HEK293 (cell line): ENCODE results near the gene ZNF350.

ENCODE experiments used
- CTCF ChIA-PET: fragments of 350-600 bp; formaldehyde crosslinking; extraction: SDS; loops from one replicate; lab custom pipeline; 2021; ENCODE audit warnings: antibody characterized with exemption; lab: Yijun Ruan, JAX
- POLR2A ChIA-PET: fragments of 300-600 bp; formaldehyde crosslinking; extraction: SDS; loops from one replicate; lab custom pipeline; 2020; ENCODE audit warnings: antibody characterized with exemption, inconsistent platforms; lab: Yijun Ruan, JAX
- H3K27ac ChIP-seq: fragments of 200-500 bp; sonication (Bioruptor generic); 2 replicates; pipeline ENCODE4 v1.5.1; 2014; ENCODE audit warnings: low read depth, low read length, control low read depth, inconsistent platforms; ENCODE audit errors: extremely low read depth
- H3K36me3 ChIP-seq, 2 experiments: fragments of 200-500 bp in 1 of 2; sonication (Bioruptor generic) in 1 of 2; 1 replicate in 1 of 2; 2 replicates in 1 of 2; pipeline ENCODE4 v1.5.1; 2014 to 2017; ENCODE audit warnings: inconsistent platforms in 2 of 2, low read length in 2 of 2; ENCODE audit not compliant: control insufficient read depth in 2 of 2, insufficient read depth in 1 of 2
- H3K4me1 ChIP-seq: fragments of 200-500 bp; sonication (Bioruptor generic); 2 replicates; pipeline ENCODE4 v1.5.1; 2014; ENCODE audit warnings: mild to moderate bottlenecking, low read length, inconsistent platforms; ENCODE audit not compliant: control insufficient read depth, insufficient read depth
- H3K4me3 ChIP-seq: 2 replicates; pipeline ENCODE4 v1.5.1; 2011; ENCODE audit warnings: low read depth, mild to moderate bottlenecking, control low read depth, low read length, moderate library complexity
- H3K9me3 ChIP-seq: fragments of 200-500 bp; sonication (Bioruptor generic); 2 replicates; pipeline ENCODE4 v1.5.1; 2014; ENCODE audit warnings: low read depth, low read length, inconsistent platforms; ENCODE audit not compliant: control insufficient read depth, insufficient read depth
- BCL11B ChIP-seq: fragments of 450-650 bp; formaldehyde crosslinking; IDR thresholded peaks from 2 replicates; pipeline ENCODE4 v1.5.1; 2016; ENCODE audit warnings: low read depth, missing biosample characterization, missing genetic modification characterization
- GLIS2 ChIP-seq: fragments of 450-650 bp; formaldehyde crosslinking; IDR thresholded peaks from 2 replicates; pipeline ENCODE4 v1.5.1; 2016; ENCODE audit warnings: missing biosample characterization, missing genetic modification characterization
- KLF9 ChIP-seq: fragments of 450-650 bp; formaldehyde crosslinking; IDR thresholded peaks from 2 replicates; pipeline ENCODE4 v1.5.1; 2016; ENCODE audit warnings: missing biosample characterization, missing genetic modification characterization, low read depth
- MEIS1 ChIP-seq: sonication (generic); formaldehyde crosslinking; IDR thresholded peaks from 2 replicates; pipeline ENCODE4 v1.8.1; 2022; ENCODE audit warnings: missing genetic modification reagents, mild to moderate bottlenecking, borderline replicate concordance
- OVOL3 ChIP-seq: fragments of 450-650 bp; formaldehyde crosslinking; IDR thresholded peaks from 2 replicates; pipeline ENCODE4 v1.5.1; 2016; ENCODE audit warnings: missing biosample characterization, missing genetic modification characterization
- PBX3 ChIP-seq: sonication (generic); formaldehyde crosslinking; IDR thresholded peaks from 2 replicates; pipeline ENCODE4 v1.8.1; 2022; ENCODE audit warnings: mild to moderate bottlenecking, moderate library complexity, missing genetic modification reagents
- SCRT2 ChIP-seq: fragments of 450-650 bp; formaldehyde crosslinking; IDR thresholded peaks from 2 replicates; pipeline ENCODE4 v1.5.1; 2016; ENCODE audit warnings: missing biosample characterization, missing genetic modification characterization
- SP2 ChIP-seq: fragments of 450-650 bp; formaldehyde crosslinking; IDR thresholded peaks from 2 replicates; pipeline ENCODE4 v1.5.1; 2016; ENCODE audit warnings: missing biosample characterization, missing genetic modification characterization
- SP3 ChIP-seq: fragments of 450-650 bp; formaldehyde crosslinking; IDR thresholded peaks from 2 replicates; pipeline ENCODE4 v1.5.1; 2016; ENCODE audit warnings: missing biosample characterization, missing genetic modification characterization
- SP7 ChIP-seq: fragments of 450-650 bp; formaldehyde crosslinking; IDR thresholded peaks from 2 replicates; pipeline ENCODE4 v1.5.1; 2016; ENCODE audit warnings: missing biosample characterization, missing genetic modification characterization
- WT1 ChIP-seq: fragments of 450-650 bp; formaldehyde crosslinking; IDR thresholded peaks from 2 replicates; pipeline ENCODE4 v1.5.1; 2016; ENCODE audit warnings: missing biosample characterization, missing genetic modification characterization
- YY1 ChIP-seq: fragments of 450-650 bp; formaldehyde crosslinking; IDR thresholded peaks from 2 replicates; pipeline ENCODE4 v1.5.1; 2018; ENCODE audit warnings: missing biosample characterization, missing genetic modification characterization
- YY2 ChIP-seq: fragments of 450-650 bp; formaldehyde crosslinking; IDR thresholded peaks from 2 replicates; pipeline ENCODE4 v1.5.1; 2016; ENCODE audit warnings: missing biosample characterization, missing genetic modification characterization
- ZBTB20 ChIP-seq: fragments of 450-650 bp; formaldehyde crosslinking; IDR thresholded peaks from 2 replicates; pipeline ENCODE4 v1.5.1; 2016; ENCODE audit warnings: missing biosample characterization, missing genetic modification characterization
- ZBTB26 ChIP-seq: fragments of 450-650 bp; formaldehyde crosslinking; optimal IDR thresholded peaks from 2 replicates; pipeline ENCODE3; 2016; ENCODE audit warnings: missing biosample characterization, mild to moderate bottlenecking, missing genetic modification characterization
- ZBTB48 ChIP-seq: fragments of 450-650 bp; formaldehyde crosslinking; IDR thresholded peaks from 2 replicates; pipeline ENCODE4 v1.5.1; 2016; ENCODE audit warnings: missing biosample characterization, missing genetic modification characterization
- ZBTB7A ChIP-seq: fragments of 450-650 bp; formaldehyde crosslinking; IDR thresholded peaks from 2 replicates; pipeline ENCODE4 v1.5.1; 2016; ENCODE audit warnings: low read depth, missing biosample characterization, missing genetic modification characterization
- ZFHX2 ChIP-seq: fragments of 450-650 bp; formaldehyde crosslinking; conservative IDR thresholded peaks from 2 replicates; pipeline ENCODE4 v1.5.1; 2016; ENCODE audit warnings: missing biosample characterization, missing genetic modification characterization
- ZFP3 ChIP-seq: fragments of 450-650 bp; formaldehyde crosslinking; IDR thresholded peaks from 2 replicates; pipeline ENCODE4 v1.5.1; 2016; ENCODE audit warnings: low read depth, missing biosample characterization, missing genetic modification characterization
- ZFP37 ChIP-seq: fragments of 450-650 bp; formaldehyde crosslinking; IDR thresholded peaks from 2 replicates; pipeline ENCODE4 v1.5.1; 2016; ENCODE audit warnings: missing biosample characterization, missing genetic modification characterization
- ZNF16 ChIP-seq: fragments of 450-650 bp; formaldehyde crosslinking; IDR thresholded peaks from 2 replicates; pipeline ENCODE4 v1.5.1; 2016; ENCODE audit warnings: low read depth, missing biosample characterization, missing genetic modification characterization
- ZNF174 ChIP-seq: fragments of 450-650 bp; formaldehyde crosslinking; IDR thresholded peaks from 2 replicates; pipeline ENCODE4 v1.5.0; 2017; ENCODE audit warnings: missing biosample characterization, mild to moderate bottlenecking, missing genetic modification characterization
- ZNF175 ChIP-seq: fragments of 450-650 bp; formaldehyde crosslinking; IDR thresholded peaks from 2 replicates; pipeline ENCODE4 v1.5.1; 2016; ENCODE audit warnings: missing biosample characterization, missing genetic modification characterization
- ZNF202 ChIP-seq: fragments of 450-650 bp; formaldehyde crosslinking; IDR thresholded peaks from 2 replicates; pipeline ENCODE4 v1.5.1; 2016; ENCODE audit warnings: missing biosample characterization, missing genetic modification characterization, borderline replicate concordance
- ZNF211 ChIP-seq: fragments of 450-650 bp; formaldehyde crosslinking; IDR thresholded peaks from 2 replicates; pipeline ENCODE4 v1.5.1; 2016; ENCODE audit warnings: low read depth, missing biosample characterization, missing genetic modification characterization
- ZNF266 ChIP-seq: fragments of 450-650 bp; formaldehyde crosslinking; IDR thresholded peaks from 2 replicates; pipeline ENCODE4 v1.5.1; 2016; ENCODE audit warnings: missing biosample characterization, missing genetic modification characterization, low read depth
- ZNF335 ChIP-seq: fragments of 450-650 bp; formaldehyde crosslinking; conservative IDR thresholded peaks from 2 replicates; pipeline ENCODE4 v1.5.1; 2016; ENCODE audit warnings: missing biosample characterization, missing genetic modification characterization
- ZNF501 ChIP-seq: fragments of 450-650 bp; formaldehyde crosslinking; IDR thresholded peaks from 2 replicates; pipeline ENCODE4 v1.5.1; 2016; ENCODE audit warnings: missing biosample characterization, missing genetic modification characterization
- ZNF510 ChIP-seq: fragments of 450-650 bp; formaldehyde crosslinking; IDR thresholded peaks from 2 replicates; pipeline ENCODE4 v1.5.1; 2018; ENCODE audit warnings: mild to moderate bottlenecking, missing genetic modification characterization, missing biosample characterization; ENCODE audit not compliant: insufficient replicate concordance
- ZNF514 ChIP-seq: fragments of 450-650 bp; formaldehyde crosslinking; IDR thresholded peaks from 2 replicates; pipeline ENCODE4 v1.5.1; 2016; ENCODE audit warnings: missing biosample characterization, missing genetic modification characterization
- ZNF544 ChIP-seq: fragments of 450-650 bp; formaldehyde crosslinking; IDR thresholded peaks from 2 replicates; pipeline ENCODE4 v1.5.0; 2017; ENCODE audit warnings: missing biosample characterization, missing genetic modification characterization
- ZNF548 ChIP-seq: fragments of 450-650 bp; formaldehyde crosslinking; IDR thresholded peaks from 2 replicates; pipeline ENCODE4 v1.5.1; 2016; ENCODE audit warnings: missing biosample characterization, missing genetic modification characterization
- ZNF660 ChIP-seq: fragments of 450-650 bp; IDR thresholded peaks from 2 replicates; pipeline ENCODE4 v1.5.1; 2018; ENCODE audit warnings: missing biosample characterization, mild to moderate bottlenecking, missing genetic modification characterization
- ZNF707 ChIP-seq: fragments of 450-650 bp; formaldehyde crosslinking; IDR thresholded peaks from 2 replicates; pipeline ENCODE4 v1.5.1; 2016; ENCODE audit warnings: missing biosample characterization, missing genetic modification characterization
- TF ChIP-seq, protein P1 (sequence below): fragments of 450-650 bp; formaldehyde crosslinking; IDR thresholded peaks from 2 replicates; pipeline ENCODE4 v1.5.1; 2017; ENCODE audit warnings: missing biosample characterization, missing genetic modification characterization
- TF ChIP-seq, protein P2 (sequence below): fragments of 450-650 bp; formaldehyde crosslinking; IDR thresholded peaks from 2 replicates; pipeline ENCODE4 v1.5.1; 2016; ENCODE audit warnings: missing biosample characterization, missing genetic modification characterization

Gene ZNF350

DNA sequence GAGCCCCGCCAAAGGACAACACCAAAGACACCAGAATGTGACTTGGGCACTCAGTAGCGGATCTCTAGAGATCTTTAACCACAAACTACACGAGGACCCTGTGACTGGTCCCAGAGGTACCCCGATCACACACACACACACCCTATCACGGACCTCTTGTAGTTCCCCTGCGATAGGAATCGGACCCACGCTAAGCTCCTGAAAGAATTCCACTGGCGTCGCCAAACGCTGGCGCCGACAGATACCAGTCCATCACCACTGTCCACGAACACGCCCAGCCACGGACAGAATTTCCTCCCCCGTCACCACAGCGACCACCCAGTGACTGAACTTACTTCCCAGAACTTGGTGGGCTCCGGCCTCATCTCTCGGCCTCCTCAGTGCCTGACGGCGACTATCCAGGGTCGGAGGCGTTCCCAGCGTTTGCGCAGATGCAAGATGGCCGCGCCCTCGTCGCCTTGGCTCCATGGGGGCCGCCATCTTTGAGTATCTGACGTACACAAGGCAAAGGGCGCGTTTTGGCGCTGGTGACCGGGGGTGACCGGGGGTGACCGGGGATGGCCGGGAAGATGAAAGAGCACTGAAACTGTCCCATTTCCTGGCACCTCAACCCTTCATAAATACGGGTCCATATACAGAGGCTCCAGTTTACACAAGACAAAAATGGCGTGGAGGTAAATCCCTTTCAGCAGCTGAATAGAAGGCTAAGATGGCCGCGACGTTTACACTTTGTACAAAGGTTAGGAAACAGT lies 21.3 kb upstream of the ZNF350 start, which contains the start of gene ZNF615:
TSS of gene ZNF615 (minus strand) at position 406 of the 752 bp plus-strand sequence. CDS start 4,500 bp downstream, outside the sequence.
- Histone ChIP-seq H3K4me1 (no peaks in the 10 kb centered on the region), H3K4me3 (peak within 1 kb of the TSS; percentile 100), H3K36me3 (peaks cover 9 to 22% of the 10 kb centered on the region in 2 experiments), H3K27ac (peak within 1 kb of the TSS; percentile 67), H3K9me3 (peaks cover 8% of the 10 kb centered on the region)
- ChIA-PET POLR2A (interaction anchor here (0.7 to 2.2 kb wide), 3 partner anchors 20 to 1283 kb away, joined by 3 to 7 read pairs (median 5); partner anchors contain the start of genes ZNF432 and ZNF614), CTCF (interaction anchor here (0.7 to 1.0 kb wide), 2 partner anchors 21 to 586 kb away, joined by 3 to 4 read pairs; no protein-coding TSS in a partner anchor)
- TF ChIP-seq ZNF266 (no peak), ZBTB7A (tag by site-specific recombination) (no peak), ZNF548 (tag by site-specific recombination) (no peak), ZNF544 (no peak), SP7 (no peak; the same call in none of the 2 replicates), ZNF707 (tag by site-specific recombination) (no peak), ZNF335 (tag by site-specific recombination) (peak; percentile 100), YY2 (peak; percentile 99), ZNF16 (no peak), GLIS2 (tag by site-specific recombination) (peak; percentile 62), ZNF211 (tag by site-specific recombination) (no peak), ZNF175 (tag by site-specific recombination) (no peak), SCRT2 (tag by site-specific recombination) (no peak), SP3 (tag by site-specific recombination) (peak; percentile 71), MEIS1 (CRISPR knock-in tag) (no peak), WT1 (tag by site-specific recombination) (no peak), YY1 (tag by site-specific recombination) (peak; percentile 98), ZNF174 (no peak), ZNF514 (tag by site-specific recombination) (no peak), OVOL3 (tag by site-specific recombination) (no peak), ZNF501 (tag by site-specific recombination) (peak; percentile 37; the same call in 1 of the 2 replicates), KLF9 (tag by site-specific recombination) (peak; percentile 12; the same call in 1 of the 2 replicates), ZNF202 (tag by site-specific recombination) (no peak), ZBTB20 (tag by site-specific recombination) (peak; percentile 94), ZBTB48 (tag by site-specific recombination) (peak; percentile 13; the same call in 1 of the 2 replicates), ZNF510 (tag by site-specific recombination) (no peak), ZBTB26 (tag by site-specific recombination) (peak; percentile 20), ZNF660 (0 out of 2 replicates have a peak, but pooled peaks have one; percentile 54), ZFP3 (tag by site-specific recombination) (no peak), ZFHX2 (0 out of 2 replicates have a peak, but pooled peaks have one; percentile 21), PBX3 (peak; percentile 68; the same call in 1 of the 2 replicates), SP2 (tag by site-specific recombination) (no peak), BCL11B (tag by site-specific recombination) (no peak; the same call in 1 of the 2 replicates), ZFP37 (tag by site-specific recombination) (peak; percentile 80; the same call in 1 of the 2 replicates)
- TF ChIP-seq, protein P1, sequence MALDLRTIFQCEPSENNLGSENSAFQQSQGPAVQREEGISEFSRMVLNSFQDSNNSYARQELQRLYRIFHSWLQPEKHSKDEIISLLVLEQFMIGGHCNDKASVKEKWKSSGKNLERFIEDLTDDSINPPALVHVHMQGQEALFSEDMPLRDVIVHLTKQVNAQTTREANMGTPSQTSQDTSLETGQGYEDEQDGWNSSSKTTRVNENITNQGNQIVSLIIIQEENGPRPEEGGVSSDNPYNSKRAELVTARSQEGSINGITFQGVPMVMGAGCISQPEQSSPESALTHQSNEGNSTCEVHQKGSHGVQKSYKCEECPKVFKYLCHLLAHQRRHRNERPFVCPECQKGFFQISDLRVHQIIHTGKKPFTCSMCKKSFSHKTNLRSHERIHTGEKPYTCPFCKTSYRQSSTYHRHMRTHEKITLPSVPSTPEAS (tag by site-specific recombination) = peak; percentile 41; the same call in 1 of the 2 replicates
- TF ChIP-seq, protein P2, sequence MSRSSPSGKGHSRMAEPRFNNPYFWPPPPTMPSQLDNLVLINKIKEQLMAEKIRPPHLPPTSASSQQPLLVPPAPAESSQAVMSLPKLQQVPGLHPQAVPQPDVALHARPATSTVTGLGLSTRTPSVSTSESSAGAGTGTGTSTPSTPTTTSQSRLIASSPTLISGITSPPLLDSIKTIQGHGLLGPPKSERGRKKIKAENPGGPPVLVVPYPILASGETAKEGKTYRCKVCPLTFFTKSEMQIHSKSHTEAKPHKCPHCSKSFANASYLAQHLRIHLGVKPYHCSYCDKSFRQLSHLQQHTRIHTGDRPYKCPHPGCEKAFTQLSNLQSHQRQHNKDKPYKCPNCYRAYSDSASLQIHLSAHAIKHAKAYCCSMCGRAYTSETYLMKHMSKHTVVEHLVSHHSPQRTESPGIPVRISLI (tag by site-specific recombination) = no peak
